ENCODE measurements around the gene NFIB. TPM values are rescaled to one million over a fixed set of nuclear protein-coding genes. Genes with fewer than 3 reads are reported as not detected.
A peak's percentile ranks its signal among the peaks of the same experiment; 100 is the strongest.

NFIB gene
- polyA plus RNA-seq, 1 donor (not counting 4 experiments of a cell fraction or from before 2014, with no cell fraction given): 8.9 TPM

GRCh38 chr9:14318934-14319580 lies 5.1 kb upstream of the NFIB start:
- dilution Hi-C loops (cut with MboI; ENCODE audit: extremely low pct_ligation_motif_present, low sequenced_read_pairs): no loop called here
- Histone ChIP-seq H2AFZ (ENCODE audit: control insufficient read depth, low read length) (no peak overlapping the region), H3K27me3 (ENCODE audit: control insufficient read depth, extremely low read depth, insufficient read depth, low read length) (no peaks in the 10 kb centered on the region), H3K4me1 (ENCODE audit: control insufficient read depth, extremely low read depth, insufficient read depth, low read length) (peaks cover 58% of the 10 kb centered on the region), H3K27ac (ENCODE audit: control insufficient read depth, insufficient read depth, low read length) (peak overlapping the region; percentile 84), H3K4me3 (ENCODE audit: control insufficient read depth in 2 of 3, extremely low read depth in 1 of 3, insufficient read depth in 2 of 3, low read depth in 1 of 3, low read length in 3 of 3) (peak overlapping the region in 1 of 3 experiments; percentile 27), H4K20me1 (ENCODE audit: control insufficient read depth, extremely low read depth, insufficient read depth, low read length) (no peaks in the 10 kb centered on the region), H3K9ac (ENCODE audit: control insufficient read depth, extremely low read depth, insufficient read depth, low read length) (peak overlapping the region; percentile 6), H3K36me3 (ENCODE audit: control insufficient read depth in 2 of 2, extremely low read depth in 1 of 2, insufficient read depth in 2 of 2, low read length in 2 of 2) (no peaks in the 10 kb centered on the region), H3K4me2 (ENCODE audit: control insufficient read depth, extremely low read depth, insufficient read depth, low read depth, low read length) (peak overlapping the region; percentile 62), H3K79me2 (ENCODE audit: control insufficient read depth, insufficient read depth, low read length) (no peaks in the 10 kb centered on the region), H3K9me3 (ENCODE audit: control insufficient read depth, low read depth, low read length) (no peaks in the 10 kb centered on the region), H3K9me1 (ENCODE audit: control insufficient read depth, extremely low read depth, insufficient read depth, low read length) (no peaks in the 10 kb centered on the region)
- DNase-seq (ENCODE audit: low read depth, low spot score) (no peak), FAIRE-seq (peak; percentile 60)
- TF ChIP-seq CTCF (optimal IDR thresholded peaks at IDR 0.05 in 1 of 3, IDR thresholded peaks at IDR 0.05 in 1 of 3, conservative IDR thresholded peaks at IDR 0.05 in 1 of 3; ENCODE audit: extremely low read depth in 1 of 3, insufficient read depth in 2 of 3, low read length in 3 of 3) (no peak), EZH2 (IDR thresholded peaks at IDR 0.05; ENCODE audit: low read length) (no peak)

GRCh38 chr9:14318361-14318760 lies 4.4 kb upstream of the NFIB start:
- no peaks in the 10 kb centered on the region for H3K36me3 ChIP-seq (ENCODE audit: control insufficient read depth in 2 of 2, extremely low read depth in 1 of 2, insufficient read depth in 2 of 2, low read length in 2 of 2)
- H3K27ac ChIP-seq (ENCODE audit: control insufficient read depth, insufficient read depth, low read length): peak overlapping the region; percentile 84
- H3K9ac ChIP-seq (ENCODE audit: control insufficient read depth, extremely low read depth, insufficient read depth, low read length): no peak overlapping the region
- TF ChIP-seq EZH2 (IDR thresholded peaks at IDR 0.05; ENCODE audit: low read length) (no peak), CTCF (optimal IDR thresholded peaks at IDR 0.05 in 1 of 3, IDR thresholded peaks at IDR 0.05 in 1 of 3, conservative IDR thresholded peaks at IDR 0.05 in 1 of 3; ENCODE audit: extremely low read depth in 1 of 3, insufficient read depth in 2 of 3, low read length in 3 of 3) (no peak)
- H4K20me1 ChIP-seq (ENCODE audit: control insufficient read depth, extremely low read depth, insufficient read depth, low read length): no peaks in the 10 kb centered on the region
- no peaks in the 10 kb centered on the region for H3K9me1 ChIP-seq (ENCODE audit: control insufficient read depth, extremely low read depth, insufficient read depth, low read length)
- H3K4me2 ChIP-seq (ENCODE audit: control insufficient read depth, extremely low read depth, insufficient read depth, low read depth, low read length): peak overlapping the region; percentile 62
- dilution Hi-C loops (cut with MboI; ENCODE audit: extremely low pct_ligation_motif_present, low sequenced_read_pairs): no loop called here
- H3K4me1 ChIP-seq (ENCODE audit: control insufficient read depth, extremely low read depth, insufficient read depth, low read length): peaks cover 58% of the 10 kb centered on the region
- peaks cover 4% of the 10 kb centered on the region for H3K79me2 ChIP-seq (ENCODE audit: control insufficient read depth, insufficient read depth, low read length)
- peak overlapping the region; percentile 65 for H2AFZ ChIP-seq (ENCODE audit: control insufficient read depth, low read length)
- no peak for DNase-seq (ENCODE audit: low read depth, low spot score)
- peak overlapping the region in 1 of 3 experiments; percentile 27 for H3K4me3 ChIP-seq (ENCODE audit: control insufficient read depth in 2 of 3, extremely low read depth in 1 of 3, insufficient read depth in 2 of 3, low read depth in 1 of 3, low read length in 3 of 3)
- H3K9me3 ChIP-seq (ENCODE audit: control insufficient read depth, low read depth, low read length): no peaks in the 10 kb centered on the region
- no peaks in the 10 kb centered on the region for H3K27me3 ChIP-seq (ENCODE audit: control insufficient read depth, extremely low read depth, insufficient read depth, low read length)
- FAIRE-seq: no peak

Measured in keratinocyte (primary cell).